ENCODE results near the gene KREMEN1.

GRCh38 chr22:29172216-29172615, 99.4 kb downstream of the KREMEN1 start:
- TF ChIP-seq CTCF (conservative IDR thresholded peaks at IDR 0.05; ENCODE audit: low read depth, low read length) = no peak
- TF ChIP-seq EZH2 (IDR thresholded peaks at IDR 0.05; ENCODE audit: low read length, unreplicated experiment) = no peak

All from PC-3 (cell line).